ENCODE results near the gene NTM.

DNA sequence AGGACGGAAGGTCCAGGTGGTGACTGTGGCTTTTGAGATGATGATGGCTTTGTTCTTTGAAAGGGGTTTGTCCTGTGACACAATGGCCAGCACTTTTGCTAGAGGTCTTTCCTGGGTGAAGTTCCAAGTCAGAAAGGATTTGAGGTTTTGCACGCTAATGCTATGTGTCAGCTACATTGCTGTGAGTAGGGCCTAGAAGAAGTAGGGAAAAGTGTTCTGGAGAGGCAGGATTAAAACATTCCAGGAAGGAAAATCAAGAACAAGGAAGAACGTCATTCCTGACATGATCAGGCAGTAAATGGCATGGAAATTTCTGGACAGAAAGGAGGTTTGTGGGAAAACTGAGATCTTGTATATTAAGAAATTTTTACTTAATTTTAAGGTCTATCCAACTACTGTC lies 290.7 kb downstream of the NTM start:
- TF ChIP-seq CTCF (IDR thresholded peaks at IDR 0.05; ENCODE audit: insufficient read depth, low read length) = no peak
- no peak for TF ChIP-seq SPI1 (IDR thresholded peaks at IDR 0.05; ENCODE audit: borderline replicate concordance, low read depth)
- TF ChIP-seq POLR2AphosphoS5 (IDR thresholded peaks at IDR 0.05; ENCODE audit: low read depth) = no peak
- no peak for TF ChIP-seq GABPA (IDR thresholded peaks at IDR 0.05; ENCODE audit: low read depth)
